ENCODE data around the gene BBX. TPM values are rescaled to one million over a fixed set of nuclear protein-coding genes. Genes with fewer than 3 reads are reported as not detected.
"Not testable (repeated sequence)": the region's sequence is repeated elsewhere in the genome, so short reads cannot be mapped to it uniquely, and the experiment has no call there.

The BBX gene
- total RNA-seq, 4 donors from 2014 or later: 73.0 to 216 (median 106) TPM

GRCh38 chr3:107562969-107563529 lies 40.3 kb downstream of the BBX start:
- Histone ChIP-seq H3K9me3 (no peaks in the 10 kb centered on the region), H3K27ac (no peak overlapping the region), H3K27me3 (no peaks in the 10 kb centered on the region), H3K4me1 (peaks cover 4 to 9% of the 10 kb centered on the region in 2 donors), H3K4me3 (replicated peaks in 1 of 3) (no peak overlapping the region), H3K36me3 (no peaks in the 10 kb centered on the region)
- DNase-seq: no peak
- TF ChIP-seq CTCF (IDR thresholded peaks at IDR 0.05) (no peak), POLR2A (IDR thresholded peaks at IDR 0.05) (no peak)
- 78 to 84% methylated on average over 3 of the region's 3 CpGs for WGBS, 2 donors
- intact Hi-C loops (cut with DNase I): no loop called here

- 98% methylated on average over 7 of the region's 7 CpGs for WGBS, 2 donors
- intact Hi-C loops (cut with DNase I); DNase-seq; H3K9me3 ChIP-seq; H3K27me3 ChIP-seq; H3K27ac ChIP-seq; H3K4me1 ChIP-seq; H3K36me3 ChIP-seq; H3K4me3 ChIP-seq (replicated peaks in 1 of 3): not testable (repeated sequence)
Observed at GRCh38 chr3:107565244-107565643, 42.5 kb downstream of the BBX start.

GRCh38 chr3:107571089-107571488 lies 48.3 kb downstream of the BBX start:
- H3K27ac ChIP-seq; H3K9me3 ChIP-seq; DNase-seq; H3K4me3 ChIP-seq (replicated peaks in 1 of 3); H3K4me1 ChIP-seq; H3K27me3 ChIP-seq; H3K36me3 ChIP-seq; intact Hi-C loops (cut with DNase I): not testable (repeated sequence)
- WGBS, 2 donors: 92 to 94% methylated on average over 10 of the region's 10 CpGs

- intact Hi-C loops (cut with DNase I); H3K36me3 ChIP-seq: not testable (repeated sequence)
Observed at GRCh38 chr3:107571492-107571891, 48.7 kb downstream of the BBX start.

GRCh38 chr3:107574650-107575049 lies 51.9 kb downstream of the BBX start:
- peak in 1 of 2 donors; percentile 12 for DNase-seq
- Histone ChIP-seq H3K4me3 (replicated peaks in 1 of 3) (no peak overlapping the region), H3K9me3 (no peaks in the 10 kb centered on the region), H3K4me1 (peaks cover 0 to 3% of the 10 kb centered on the region in 2 donors), H3K36me3 (no peaks in the 10 kb centered on the region), H3K27me3 (no peaks in the 10 kb centered on the region), H3K27ac (no peak overlapping the region)
- intact Hi-C loops (cut with DNase I): no loop called here
- TF ChIP-seq POLR2A (IDR thresholded peaks at IDR 0.05) (no peak), CTCF (IDR thresholded peaks at IDR 0.05) (peak in 4 of 6 experiments; percentile 61 to 78 (median 68))

More at GRCh38 chr3:107571492-107571891, 48.7 kb downstream of the BBX start:
- H3K4me3 ChIP-seq (replicated peaks in 1 of 3); H3K27me3 ChIP-seq; H3K27ac ChIP-seq; H3K4me1 ChIP-seq; DNase-seq; H3K9me3 ChIP-seq: not testable (repeated sequence)
- 94 to 95% methylated on average over 9 of the region's 9 CpGs for WGBS, 2 donors

GRCh38 chr3:107578091-107578490 lies 55.3 kb downstream of the BBX start:
- 82 to 86% methylated on average over 2 of the region's 2 CpGs for WGBS, 2 donors
- Histone ChIP-seq H3K27me3 (no peaks in the 10 kb centered on the region), H3K27ac (no peak overlapping the region), H3K4me3 (replicated peaks in 1 of 3) (no peak overlapping the region), H3K9me3 (no peaks in the 10 kb centered on the region), H3K36me3 (no peaks in the 10 kb centered on the region), H3K4me1 (peaks cover 0 to 3% of the 10 kb centered on the region in 2 donors)
- no peak for DNase-seq
- TF ChIP-seq CTCF (IDR thresholded peaks at IDR 0.05) (no peak), POLR2A (IDR thresholded peaks at IDR 0.05) (no peak)
- intact Hi-C loops (cut with DNase I): no loop called here

- Histone ChIP-seq H3K36me3 (no peaks in the 10 kb centered on the region), H3K27me3 (no peaks in the 10 kb centered on the region), H3K9me3 (no peaks in the 10 kb centered on the region), H3K27ac (no peak overlapping the region), H3K4me3 (replicated peaks in 1 of 3) (no peak overlapping the region), H3K4me1 (peaks cover 0 to 3% of the 10 kb centered on the region in 2 donors)
- intact Hi-C loops (cut with DNase I): no loop called here
- WGBS, 2 donors: 87 to 93% methylated on average over 3 of the region's 3 CpGs
- TF ChIP-seq POLR2A (IDR thresholded peaks at IDR 0.05): no peak
- no peak for TF ChIP-seq CTCF (IDR thresholded peaks at IDR 0.05)
- DNase-seq: no peak
Observed at GRCh38 chr3:107578523-107578922, 55.8 kb downstream of the BBX start.

All from thyroid gland (tissue), 4 donors.